LHCN-M2 (cell line): ENCODE measurements around the gene GCN1. TPM values are rescaled to one million over a fixed set of nuclear protein-coding genes. Genes with fewer than 3 reads are reported as not detected.

Experiments used
- DNase-seq: peaks from one replicate; pipeline ENCODE4 v3.0.0-alpha.2; 2012; ENCODE audit warnings: low read depth
- total RNA-seq: library from RNA; depleted of rRNA; stranded (reverse); fragments of >200 nt; gene quantifications from 2 replicates; pipeline ENCODE4 v1.2.3, GENCODE V29; 2014

Gene GCN1
- total RNA-seq, 1 experiment from 2014 or later: 66.6 TPM

DNA sequence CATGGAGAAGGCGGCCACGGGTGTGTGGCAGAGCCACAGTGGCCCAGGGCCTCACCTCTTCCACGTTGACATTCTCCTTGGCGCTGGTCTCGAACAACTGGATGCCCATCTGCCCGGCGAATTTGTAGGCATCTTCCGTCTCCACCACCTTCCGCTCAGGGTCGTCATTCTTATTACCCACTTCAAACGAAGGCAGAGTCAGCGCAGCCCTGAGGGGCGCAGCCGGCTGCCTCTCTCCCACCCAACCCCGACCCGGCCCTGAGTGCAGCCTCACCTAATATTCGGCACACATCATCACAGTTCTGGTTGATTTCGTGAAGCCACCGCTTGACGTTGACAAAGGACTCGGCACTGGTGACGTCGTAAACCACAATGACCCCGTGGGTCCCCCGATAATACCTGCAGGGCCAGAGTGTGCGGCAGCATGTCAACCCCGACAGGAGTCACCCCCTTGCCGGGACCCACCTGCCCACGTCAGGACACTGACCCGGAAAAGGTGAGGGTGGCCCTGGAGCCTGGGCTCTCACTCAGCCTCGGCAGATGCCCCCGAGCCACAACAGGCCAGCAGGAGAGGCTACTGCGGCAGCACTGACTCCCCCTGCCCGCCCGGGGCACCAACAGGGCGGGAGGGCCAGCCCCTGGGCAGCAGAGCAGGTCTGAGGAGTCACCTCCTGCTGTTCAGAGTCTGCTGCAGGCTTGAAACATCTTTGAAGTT, 95.6 kb downstream of the GCN1 start:
- DNase-seq: no peak

DNA sequence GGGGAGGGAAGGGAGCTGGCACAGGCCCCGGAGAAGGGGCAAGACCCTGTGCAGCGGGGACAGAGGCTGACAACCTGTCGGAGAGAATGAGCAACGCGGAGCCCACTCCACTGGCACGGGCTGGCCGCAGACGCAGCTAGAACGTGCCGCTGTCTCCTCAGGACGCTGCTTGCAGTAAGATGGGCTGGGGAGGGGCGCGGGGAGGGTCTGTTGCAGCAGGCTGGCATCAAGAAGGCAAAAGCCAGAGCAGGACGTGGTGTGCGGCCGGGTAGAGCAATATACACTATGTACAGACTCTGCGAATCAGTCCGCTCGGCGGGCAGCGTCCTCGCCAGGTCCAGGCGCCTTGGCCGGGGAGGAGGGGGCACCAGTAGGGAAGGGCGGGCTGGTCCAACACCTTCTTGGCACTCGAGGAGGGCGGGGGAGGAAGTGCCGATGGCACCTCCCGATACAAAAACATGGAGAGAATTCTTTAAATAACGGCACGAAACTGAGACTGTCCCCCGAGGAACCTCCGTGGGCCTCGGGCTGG, 97.8 kb downstream of the GCN1 start:
- DNase-seq: no peak

- DNase-seq: no peak
Observed at GRCh38 chr12:120095736-120096135, 98.8 kb downstream of the GCN1 start.

DNA sequence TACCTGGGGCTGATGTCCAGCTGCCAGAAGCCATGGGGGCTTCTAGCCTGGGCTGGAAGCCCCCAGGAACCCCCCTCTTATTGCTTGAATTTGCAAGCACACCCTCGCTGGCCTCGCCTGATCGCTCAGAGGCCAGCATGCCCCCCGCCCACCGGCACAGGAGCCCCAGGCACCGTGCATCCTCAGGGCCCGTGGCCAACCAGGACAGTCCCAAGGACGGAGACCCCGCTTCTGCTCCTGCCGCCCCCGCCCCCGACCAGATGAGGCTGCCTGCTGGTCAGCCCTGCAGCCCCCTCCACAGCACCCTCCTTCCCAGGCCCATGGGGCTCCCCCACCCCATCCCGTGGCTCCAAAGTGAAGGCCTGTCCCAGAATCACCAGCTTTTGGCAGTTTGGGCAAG, 99.2 kb downstream of the GCN1 start:
- no peak for DNase-seq

GRCh38 chr12:120094485-120094884, 100.0 kb downstream of the GCN1 start:
- DNase-seq: no peak

- DNase-seq: no peak
Observed at GRCh38 chr12:120093592-120094355, 100.7 kb downstream of the GCN1 start.

DNA sequence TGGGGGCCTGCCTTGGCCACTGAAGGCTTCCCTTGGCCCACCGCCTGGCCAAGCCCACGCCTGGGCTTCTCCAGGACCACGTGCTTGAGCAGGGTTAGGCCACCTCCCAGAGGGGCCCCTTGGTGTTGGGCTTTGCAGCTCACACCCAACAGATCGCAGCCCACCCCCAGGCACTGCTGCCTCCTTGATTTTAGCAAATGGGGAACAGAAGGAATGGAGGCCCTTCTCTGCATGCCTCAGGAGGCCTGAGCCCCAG, 101.3 kb downstream of the GCN1 start:
- DNase-seq: no peak

GRCh38 chr12:120092551-120093335, 101.8 kb downstream of the GCN1 start:
- no peak for DNase-seq

DNA sequence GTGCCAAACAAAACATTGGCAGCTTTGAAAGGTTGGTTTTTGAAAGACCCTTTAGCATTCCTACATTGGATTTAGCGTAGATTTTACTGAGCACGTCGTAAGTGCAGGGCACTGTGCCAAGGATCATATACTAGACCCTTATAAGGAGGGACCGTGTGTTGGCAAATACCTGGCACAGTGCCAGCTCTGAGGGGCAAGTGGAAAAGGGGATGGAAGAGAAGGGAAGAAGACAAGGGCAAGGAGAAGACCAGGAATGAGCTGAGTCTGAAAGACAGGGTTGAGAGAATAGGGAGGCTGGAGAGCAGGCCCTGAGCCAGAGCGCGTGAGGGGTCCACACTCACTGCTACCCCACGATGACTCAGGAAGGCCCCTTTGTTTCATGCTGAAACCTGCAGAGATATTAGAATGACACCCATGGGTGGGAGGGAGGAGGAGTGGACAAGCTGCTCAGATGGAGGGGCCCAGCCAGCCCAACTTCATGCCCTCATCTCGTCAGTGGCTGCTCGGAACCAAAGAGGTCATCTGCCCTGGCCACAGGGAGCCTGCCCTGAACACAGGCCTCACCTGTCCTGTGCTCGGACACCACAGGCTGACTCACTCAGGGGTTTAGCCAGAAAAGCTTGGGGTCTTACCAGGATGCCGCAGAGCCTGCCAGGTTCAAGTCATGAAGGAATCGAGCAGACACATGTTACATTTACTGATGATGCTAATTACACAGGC, 103.0 kb downstream of the GCN1 start:
- no peak for DNase-seq

- DNase-seq: no peak
Observed at GRCh38 chr12:120090626-120091295, 103.8 kb downstream of the GCN1 start.

- no peak for DNase-seq
Observed at GRCh38 chr12:120090206-120090605, 104.3 kb downstream of the GCN1 start.

DNA sequence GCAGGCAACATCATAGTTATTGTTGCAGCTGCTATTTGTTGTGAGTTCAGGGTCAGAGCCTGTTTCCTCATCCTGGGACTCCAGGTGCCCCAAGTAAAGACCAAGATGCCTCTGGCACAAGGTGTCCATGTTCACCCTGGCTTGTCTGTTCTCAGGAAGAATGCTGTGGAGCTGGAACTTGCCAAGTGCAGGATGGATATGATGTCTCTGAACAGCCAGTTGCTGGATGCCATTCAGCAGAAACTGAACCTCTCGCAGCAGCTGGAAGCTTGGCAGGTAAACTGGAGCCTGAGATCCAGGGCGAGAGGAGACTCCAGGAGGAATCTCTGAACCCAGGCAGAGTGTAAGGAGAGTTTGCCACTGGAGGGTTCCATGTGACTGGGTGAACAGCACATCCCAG, 104.7 kb downstream of the GCN1 start:
- no peak for DNase-seq

DNA sequence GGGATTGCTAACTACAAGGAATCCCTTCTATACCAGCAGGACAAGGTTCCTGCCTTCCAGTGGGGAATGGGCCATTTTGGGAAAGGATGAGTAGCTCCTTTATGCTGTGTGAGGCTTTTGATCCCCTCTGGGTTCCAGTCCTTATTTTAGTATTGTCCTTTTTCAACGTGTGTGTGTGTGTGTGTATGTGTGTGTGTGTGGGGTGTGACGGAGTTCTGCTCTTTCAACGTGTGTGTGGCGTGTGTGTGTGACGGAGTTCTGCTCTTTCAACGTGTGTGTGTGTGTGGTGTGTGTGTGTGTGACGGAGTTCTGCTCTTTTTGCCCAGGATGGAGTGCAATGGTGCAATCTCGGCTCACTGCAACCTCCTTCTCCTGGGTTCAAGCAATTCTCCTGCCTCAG, 105.4 kb downstream of the GCN1 start:
- DNase-seq: no peak

DNA sequence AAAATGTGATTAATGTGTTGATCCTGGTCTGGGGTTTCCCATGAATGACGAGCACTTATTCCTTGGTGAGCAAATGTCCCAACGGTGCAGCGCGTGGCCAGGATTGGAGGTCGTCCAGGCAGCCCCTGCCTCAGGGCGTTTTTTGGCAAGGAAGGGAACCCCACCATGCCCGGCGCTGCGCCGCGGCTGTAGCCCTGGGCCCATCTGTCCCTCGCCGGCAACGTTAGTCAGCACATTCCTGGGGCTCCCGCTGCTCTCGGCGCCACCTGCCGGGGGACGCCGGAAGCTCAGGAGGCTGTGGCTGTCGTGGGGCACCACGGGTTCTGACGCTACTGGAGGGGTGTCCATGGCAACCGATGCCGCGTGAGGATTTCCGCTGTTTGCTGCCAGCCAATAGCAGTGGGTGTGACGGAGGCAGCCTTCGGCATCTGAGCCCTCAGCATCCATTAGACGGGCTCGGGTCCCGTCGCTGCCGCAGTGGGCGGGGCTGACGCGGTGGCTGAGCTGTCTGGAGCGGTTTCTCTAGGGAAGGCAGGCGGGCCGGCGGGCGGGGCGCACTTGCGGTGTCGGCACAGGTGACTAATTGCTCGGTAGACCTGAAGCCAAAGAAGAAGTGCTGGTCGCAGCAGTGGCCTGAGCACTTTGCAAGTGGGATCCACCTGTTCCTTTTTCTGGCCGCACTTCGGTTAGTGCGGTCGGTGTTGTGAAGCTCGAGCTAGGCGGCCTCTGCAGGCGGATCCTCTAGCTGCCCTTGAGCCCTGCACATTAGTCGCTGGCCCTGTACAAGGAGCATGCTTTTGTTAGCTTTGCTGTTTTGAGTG, 107.5 kb downstream of the GCN1 start:
- peak; percentile 98 for DNase-seq

DNA sequence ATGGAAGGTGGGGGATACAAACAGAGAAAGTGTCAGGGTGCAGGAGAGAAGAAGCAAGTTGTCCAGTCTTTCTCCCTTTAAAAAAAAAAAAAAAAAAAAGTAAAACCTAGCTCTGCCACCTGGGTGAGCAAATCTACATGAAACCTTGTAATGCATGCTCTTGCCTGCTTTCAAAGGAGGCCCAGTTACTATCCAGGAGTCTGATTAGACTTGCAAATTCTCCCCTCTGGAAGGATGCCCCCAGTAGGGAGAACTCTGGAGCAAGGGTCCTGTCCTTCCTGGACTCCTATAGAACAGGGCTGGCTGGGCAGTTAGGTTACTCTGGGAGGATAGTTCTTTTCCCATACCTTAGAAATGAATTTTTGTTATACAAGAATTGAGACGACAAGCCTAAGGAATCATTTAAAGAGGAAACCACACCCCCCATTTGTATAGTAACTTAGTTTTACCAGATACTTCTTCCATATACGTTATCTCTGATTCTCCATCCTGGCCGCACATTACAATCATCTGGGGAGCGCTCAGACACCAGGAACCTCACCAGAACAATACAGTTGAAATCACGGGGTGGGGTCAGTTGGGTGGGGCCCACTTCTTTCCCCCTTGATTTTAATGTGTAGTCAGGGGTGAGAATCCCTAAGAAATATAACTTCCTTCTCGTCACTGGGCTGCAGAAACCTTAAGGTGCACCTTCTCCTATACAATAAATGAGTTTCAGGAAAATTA, 108.4 kb downstream of the GCN1 start:
- no peak for DNase-seq

DNA sequence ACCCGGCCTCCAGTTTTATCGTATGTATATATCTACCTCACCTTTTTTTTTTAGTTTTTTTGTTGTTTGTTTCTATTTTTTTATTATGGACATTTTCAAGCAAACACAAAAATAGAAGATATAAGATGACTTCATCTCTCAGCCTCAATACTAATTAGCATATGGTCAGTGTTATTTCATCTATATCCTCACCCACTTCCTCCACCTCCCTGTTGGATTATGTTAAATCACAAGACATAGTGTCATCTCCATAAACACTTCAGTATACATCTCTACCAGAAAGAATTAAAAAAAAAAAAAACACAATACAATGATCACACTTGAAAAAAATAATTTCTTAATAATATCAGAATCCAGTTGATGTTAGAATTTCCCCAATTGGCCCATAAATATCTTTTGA, 112.9 kb downstream of the GCN1 start:
- DNase-seq: no peak

DNA sequence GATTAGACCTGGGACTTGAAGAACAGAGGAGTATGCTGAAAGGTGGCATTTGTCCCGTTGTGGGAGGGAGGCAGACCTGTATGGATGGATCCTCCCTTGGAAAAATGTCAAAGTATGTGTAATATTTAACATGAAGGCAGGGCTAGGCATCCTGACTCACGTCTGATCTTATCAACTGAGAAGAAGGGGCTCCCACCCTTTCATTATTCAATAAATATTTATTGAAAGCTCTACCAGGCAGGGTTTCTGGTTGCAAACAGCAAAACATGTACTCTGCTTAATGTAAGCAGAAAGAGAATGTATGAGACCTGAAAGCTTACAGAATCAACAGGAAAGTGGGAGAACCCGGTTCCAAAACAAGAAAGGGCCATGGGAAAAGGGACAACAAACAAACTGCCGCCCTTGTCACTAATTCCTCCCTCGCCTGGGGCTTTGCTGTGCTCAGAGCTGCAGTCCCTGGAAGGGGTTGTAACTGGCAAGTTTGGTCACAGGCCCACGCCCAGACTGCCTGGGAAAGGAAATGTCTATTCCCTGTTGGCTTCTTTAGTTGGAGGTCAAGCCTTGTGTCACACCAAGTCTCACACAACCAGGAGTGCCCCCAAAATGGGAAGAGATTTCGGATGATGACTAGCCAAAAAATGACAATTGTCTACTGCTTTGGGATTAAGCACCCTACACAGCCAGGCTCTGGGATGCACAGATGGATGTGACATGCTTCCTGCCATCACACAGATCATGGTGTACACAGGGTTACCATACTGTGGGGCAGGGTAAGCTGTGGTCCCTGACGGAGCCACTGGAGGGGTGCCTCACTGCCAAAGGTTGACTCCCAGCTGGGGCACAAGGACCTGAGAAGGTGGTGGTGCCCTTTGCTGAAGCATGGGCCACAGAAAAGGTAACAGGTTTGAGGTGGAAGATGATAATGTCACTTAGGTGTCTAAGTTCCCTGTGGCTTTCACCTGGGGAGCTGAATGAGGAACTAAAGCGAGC, 114.8 kb downstream of the GCN1 start:
- DNase-seq: no peak

DNA sequence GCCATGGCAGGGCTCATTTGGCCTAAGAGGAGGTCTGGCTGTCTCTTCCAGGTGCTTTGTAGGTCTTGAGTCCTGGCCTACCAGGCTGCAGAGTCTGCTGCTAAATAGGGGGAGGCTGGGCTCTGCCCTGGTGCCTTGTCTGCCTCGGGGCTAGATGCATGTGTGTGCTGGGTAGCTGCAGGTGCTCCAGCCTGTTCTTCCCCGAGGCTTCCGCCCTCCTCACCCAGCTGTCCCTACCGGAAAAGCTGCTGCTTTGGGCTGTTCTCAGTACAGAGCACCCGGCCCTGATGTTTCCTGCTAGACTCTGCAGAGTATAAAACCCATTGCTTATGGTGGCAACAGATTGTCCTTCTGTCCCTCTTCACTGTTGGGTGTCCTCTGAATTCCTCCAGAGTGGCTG, 115.6 kb downstream of the GCN1 start:
- no peak for DNase-seq
